Cerebellar cortex (tissue), 1 donor: Measurements from ENCODE around the gene PIBF1.
"Not testable (repeated sequence)": the region's sequence is repeated elsewhere in the genome, so short reads cannot be mapped to it uniquely, and the experiment has no call there.

ENCODE experiments used
- DNase-seq: peaks from one replicate; pipeline ENCODE4 v3.0.0-alpha.2; 2015; ENCODE audit warnings: low spot score

The PIBF1 gene

DNA sequence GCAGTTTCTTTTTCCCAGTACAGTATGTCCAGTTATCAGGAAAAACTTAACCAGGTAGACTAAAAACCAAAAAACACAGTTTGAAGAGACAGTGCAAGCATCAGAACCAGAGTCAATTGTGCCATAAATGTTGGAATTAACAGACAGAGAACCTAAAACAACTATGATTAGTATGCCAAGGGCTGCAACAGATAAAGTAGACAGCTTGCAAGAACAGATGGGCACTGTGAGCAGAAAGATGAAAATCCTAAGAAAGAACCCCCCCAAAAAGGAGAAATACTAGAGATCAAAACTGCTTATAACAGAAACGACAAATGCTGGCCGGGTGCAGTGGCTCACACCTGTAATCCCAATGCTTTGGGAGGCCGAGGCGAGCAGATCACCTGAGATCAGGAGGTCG is 229.8 kb downstream of the PIBF1 start:
- DNase-seq, result no peak

DNA sequence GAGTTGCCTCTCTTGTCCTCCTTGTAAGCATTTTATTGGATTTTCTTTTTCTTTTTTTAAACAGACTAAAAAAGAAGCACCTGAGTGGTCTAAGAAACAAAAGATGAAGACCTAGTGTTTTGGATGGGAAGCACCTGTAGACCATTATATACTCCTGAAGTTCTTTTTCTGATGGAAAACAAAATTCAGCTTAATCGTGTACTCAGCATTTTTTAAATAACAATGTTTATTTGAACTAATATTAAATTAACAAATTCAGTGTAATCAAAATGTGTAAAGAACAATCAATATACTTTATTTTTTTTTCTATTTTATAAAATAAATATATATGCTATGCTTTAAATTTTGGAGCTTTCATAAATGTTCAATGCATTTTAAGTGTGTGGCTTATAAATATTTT is 233.9 kb downstream of the PIBF1 start:
- no peak for DNase-seq

DNA sequence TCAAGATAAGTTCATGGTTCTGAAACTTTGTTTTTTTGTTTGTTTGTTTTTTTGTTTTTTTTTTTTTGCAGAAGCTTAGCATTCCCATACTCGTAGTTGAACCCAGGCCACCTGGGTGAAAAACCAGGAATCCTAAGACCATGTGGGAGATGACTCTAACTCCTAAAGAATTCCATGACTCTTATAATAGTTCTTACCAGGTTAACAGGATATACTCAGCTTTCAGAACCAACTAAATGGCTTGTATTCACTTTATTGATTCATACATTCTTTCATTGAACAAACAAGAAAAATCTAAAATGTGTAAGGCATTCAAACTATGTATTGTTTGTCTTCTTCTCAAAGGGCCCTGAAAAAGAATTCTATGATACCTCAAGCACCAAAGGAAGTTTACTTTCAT is 236.4 kb downstream of the PIBF1 start:
- DNase-seq, result no peak

DNA sequence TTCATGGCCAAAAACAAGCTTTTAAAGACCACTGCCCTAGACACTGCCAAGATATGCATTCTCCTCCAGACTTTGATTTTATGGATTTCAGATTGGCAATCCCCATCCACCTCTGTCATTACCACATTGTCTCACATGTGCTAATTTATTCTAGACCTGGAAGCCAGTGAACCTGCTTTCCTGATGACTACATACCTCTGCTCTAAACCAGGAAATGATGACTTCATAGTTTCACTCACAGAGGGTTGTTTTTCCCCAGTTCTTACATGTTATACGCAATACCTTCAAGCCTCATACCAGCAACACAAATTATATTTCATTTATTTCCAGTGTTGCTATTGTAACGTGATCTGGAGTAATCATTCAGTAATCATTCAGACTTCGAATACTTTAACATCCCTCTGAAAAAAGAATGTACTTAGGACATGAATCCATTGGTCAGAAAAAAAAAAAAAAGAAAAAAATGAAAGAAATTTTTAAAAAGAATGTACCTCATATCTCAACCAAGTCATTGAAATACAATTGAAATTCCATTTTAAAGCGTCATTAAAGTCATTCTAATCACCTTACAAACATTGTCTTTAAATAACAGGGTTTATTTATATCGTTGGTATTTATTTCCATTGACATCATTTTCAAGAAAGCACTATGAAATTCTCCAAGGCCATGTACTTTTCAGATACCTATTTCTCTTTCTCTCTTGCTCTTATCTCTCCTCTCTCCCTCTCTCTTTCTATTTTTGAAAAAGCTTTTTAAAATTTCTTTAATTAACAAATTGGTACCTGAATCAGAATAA is 243.5 kb downstream of the PIBF1 start:
- no peak for DNase-seq

DNA sequence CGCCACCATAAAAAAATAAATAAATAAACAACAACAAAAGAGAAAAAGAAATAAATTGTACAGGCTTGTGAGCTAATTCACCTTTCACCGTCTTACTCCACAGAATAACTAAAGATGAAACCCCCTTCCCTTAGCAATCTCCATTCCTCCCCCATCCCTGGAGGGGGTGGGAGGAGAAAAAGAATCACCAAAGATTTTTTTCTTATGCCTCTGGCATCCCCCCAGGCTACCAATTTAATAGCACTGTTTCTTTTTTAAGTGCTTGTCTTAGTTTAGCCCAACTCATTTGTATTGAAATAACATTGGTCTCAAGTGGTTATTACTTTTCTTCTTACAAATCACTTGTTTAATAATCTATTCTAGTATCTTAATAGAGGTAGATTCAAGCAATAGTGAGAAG is 253.0 kb downstream of the PIBF1 start:
- DNase-seq, result no peak

DNA sequence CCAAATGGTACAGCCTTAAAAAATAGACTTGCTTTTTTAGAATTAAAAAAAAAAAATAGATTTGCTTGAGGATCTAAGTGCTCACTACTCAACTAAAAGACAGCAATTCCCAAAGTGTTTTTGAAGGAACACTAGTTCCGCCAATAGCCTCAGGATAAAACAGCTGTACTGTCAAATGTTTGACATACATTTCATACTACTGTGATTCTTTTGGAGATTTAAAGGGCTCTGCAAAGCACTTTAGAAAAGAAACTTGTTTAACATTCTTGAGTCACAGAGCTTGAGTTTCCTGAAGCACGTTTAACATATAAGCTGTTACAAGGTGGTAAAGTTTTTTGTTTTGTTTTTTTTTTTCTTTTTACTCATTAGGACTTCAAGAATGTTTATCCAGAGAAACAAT is 253.7 kb downstream of the PIBF1 start:
- no peak for DNase-seq

DNA sequence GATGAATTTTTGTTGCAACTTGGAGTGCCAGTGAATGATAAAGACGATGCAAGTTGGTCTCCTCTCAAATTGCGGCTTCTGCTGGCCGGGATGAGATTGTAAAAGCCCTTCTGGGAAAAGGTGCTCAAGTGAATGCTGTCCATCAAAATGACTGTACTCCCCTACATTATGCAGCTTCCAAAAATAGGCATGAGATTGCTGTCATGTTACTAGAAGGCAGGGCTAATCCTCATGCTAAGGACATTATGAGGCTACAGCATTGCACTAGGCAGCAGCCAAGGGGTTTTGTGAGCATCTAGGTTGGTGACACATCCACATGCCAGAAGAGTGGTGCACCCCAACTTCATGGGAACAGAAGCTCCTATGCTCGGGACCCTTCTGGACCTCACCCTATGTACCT is 254.6 kb downstream of the PIBF1 start:
- DNase-seq, result no peak

DNA sequence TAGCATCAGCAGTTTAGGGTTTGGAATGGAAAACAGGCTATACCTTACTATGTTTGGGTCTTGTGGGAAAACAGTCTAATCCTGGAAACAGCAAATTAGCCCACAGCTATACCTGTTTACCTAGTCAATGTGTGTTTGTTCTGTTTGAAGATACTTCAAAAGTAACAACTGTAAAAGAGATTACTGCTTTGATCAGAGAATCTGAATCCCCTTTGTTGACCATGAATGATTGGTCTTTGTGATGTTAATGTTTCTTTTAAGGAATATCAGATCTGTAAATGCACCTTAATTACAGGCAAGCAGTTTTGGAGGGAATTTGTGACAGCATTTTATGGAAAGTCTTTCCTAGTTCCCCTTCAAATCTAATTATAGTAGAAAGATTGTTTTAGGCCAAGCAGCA is 256.1 kb downstream of the PIBF1 start:
- no peak for DNase-seq

DNA sequence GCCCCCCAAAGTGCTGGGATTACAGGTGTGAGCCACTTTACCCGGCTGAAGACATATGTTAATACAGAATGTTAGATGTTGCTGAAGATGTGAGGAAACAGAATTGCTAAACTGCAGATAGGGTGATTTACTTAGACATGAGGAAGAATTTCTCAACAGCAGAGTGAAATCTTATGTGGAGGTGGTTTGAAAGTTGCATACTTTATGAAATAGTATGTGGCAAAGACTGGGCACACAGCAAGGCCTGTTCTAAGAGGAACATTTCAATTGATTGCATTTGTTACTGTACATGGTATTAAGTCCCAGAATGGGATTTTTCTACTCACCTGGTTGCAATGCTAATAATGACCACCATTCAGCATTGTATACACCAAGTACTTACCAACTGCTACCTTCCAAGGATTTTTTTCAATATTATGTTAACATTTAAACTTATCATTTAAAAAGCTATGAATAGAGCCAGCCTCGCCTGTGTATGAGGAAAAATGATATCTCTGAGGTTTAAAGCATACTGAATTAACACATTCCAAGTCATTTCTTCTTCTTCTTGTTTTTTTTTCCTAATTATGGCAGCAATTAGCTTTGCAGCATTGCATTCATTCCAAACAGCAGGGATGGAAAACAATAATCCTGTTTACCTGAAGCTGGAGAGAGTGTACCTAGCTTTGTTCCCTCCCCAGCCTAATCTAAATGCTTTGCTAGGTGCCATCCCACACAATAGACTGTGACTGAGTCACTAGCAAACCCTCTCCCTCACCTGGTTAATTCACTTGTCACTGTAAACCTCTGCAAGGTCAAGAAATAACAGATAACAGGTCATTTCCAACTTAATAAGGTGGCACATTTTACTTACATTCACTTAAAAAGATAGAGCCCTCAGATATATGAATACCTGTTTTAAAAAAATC is 257.5 kb downstream of the PIBF1 start:
- no peak for DNase-seq

DNA sequence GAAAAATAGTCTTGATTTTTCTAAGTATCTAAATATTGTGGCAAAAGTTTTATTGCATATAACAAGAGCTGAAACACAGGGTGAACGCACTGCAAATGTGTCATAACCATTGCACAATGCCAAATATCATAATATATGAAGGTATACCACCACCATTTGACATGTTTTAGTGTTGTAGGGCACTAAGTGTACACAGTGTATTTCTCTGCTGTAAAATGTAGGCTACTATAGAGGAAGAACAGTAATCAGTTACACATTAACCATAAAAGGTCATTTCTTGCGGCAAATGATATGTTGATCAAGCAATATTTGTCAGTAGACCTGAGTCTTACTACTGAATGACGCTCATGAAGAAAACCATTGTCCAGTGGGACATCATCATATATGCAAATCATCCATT is 258.6 kb downstream of the PIBF1 start:
- no peak for DNase-seq

DNA sequence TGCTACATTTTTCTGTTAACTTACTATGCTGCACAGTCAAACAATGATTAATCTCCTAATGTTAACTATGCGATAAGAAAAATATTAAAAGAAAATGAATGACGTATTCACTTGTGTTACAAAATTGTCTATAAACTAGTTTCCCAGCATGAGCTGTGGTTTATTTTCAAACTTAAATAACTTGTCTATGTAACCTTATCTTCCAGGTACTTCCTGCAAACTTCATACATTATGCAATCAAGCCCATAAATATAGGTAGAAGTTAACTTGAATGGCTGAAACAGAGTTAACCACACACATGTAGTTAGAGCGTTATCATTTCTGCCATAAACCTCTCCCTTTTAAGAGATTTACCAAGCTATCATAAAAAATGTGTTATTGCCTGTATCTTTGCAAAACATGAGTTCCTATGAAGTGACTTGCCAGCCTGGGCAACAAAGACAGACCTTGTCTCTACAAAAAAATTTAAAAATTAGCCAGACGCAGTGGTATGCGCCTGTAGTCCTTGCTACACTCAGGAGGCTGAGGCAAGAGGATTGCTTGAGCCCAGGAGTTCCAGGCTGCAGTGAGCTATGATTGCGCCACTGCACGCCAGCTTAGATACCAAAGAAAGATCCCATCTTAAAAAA is 259.1 kb downstream of the PIBF1 start:
- no peak for DNase-seq

DNA sequence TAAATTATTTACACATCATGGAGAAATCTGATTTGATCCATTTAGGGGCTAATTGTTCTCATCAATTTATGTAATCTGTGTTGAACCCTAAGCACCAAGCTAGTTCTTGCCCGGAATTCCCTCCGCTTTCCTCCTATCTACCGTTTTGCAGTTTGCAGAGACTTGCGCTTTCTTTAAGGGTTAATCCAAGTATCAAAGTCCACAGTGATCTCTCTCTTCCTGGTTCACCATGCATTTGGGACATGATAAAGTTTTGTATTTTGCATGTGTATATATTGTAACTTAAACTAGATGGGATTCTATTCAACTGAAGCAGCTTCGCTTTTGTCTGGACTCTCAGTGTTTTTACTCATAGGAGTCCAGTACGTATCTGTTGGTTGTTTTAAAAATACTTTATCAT is 263.1 kb downstream of the PIBF1 start:
- no peak for DNase-seq

DNA sequence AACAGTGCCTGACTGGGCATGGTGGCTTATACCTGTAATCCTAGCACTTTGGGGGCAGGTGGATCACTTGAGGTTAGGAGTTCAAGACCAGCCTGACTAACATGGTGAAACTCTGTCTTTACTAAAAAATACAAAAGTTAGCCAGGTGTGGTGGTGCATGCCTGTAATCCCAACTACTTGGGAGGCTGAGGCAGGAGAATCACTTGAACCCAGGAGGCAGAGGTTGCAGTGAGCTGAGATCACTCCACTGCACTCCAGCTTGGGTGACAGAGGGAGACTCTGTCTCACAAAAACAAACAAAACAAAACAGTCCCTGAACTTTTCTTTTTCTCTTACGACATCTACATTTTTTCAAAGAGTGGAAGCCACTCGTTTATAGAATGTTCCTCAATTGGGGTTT is 266.7 kb downstream of the PIBF1 start:
- DNase-seq, result not testable (repeated sequence)

DNA sequence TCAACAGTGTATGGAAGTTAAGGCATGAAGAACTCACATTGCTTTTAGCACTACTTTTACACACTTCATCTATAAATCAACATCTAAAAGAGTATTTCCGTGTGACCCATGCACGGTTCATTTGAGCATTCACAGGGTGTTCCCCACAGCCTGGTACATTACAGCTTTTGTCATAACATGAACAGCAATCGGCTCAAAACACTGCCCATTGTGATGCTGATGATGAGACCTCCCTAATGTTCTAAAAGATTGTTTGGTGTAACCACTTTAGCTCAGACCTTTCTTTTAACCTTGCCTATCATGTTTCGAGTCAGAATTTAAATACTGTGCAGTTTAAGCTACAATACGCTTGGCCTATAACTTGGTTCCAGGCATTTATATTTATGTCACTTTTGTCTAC is 272.8 kb downstream of the PIBF1 start:
- no peak for DNase-seq

DNA sequence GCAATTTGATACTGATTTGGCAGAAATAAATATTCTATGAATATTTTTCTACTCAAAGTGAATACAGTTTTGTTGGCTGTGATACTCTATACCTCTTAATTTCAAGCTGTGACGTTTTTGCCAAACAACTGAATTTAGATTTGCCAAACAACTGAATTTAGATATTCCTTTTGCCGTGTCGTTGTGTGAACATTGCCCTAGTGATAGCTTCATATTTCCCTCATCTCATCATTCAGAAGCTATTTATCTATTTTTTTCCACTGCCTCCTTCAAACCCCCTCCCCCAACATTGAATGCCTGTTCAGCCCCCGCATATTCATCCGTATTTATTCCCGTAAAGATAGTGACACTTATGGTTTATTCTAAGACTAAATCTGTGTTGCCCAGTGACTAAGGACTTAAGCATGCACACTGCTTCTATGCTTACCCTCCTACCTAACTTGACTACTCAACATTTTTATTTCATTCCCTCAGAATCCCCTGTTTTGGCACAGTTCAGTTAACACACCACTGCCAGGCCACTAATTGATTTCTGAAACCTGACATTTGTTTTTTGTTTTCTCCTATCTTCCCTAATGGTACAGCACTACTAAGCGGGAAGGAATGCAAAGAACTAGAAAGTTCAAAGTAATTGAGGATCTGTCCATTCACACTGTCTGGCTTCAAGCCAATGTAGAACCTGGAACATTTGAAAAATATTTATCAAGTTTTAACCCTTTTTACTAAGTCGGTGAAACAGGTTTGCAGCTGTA is 274.1 kb downstream of the PIBF1 start:
- DNase-seq, result no peak

DNA sequence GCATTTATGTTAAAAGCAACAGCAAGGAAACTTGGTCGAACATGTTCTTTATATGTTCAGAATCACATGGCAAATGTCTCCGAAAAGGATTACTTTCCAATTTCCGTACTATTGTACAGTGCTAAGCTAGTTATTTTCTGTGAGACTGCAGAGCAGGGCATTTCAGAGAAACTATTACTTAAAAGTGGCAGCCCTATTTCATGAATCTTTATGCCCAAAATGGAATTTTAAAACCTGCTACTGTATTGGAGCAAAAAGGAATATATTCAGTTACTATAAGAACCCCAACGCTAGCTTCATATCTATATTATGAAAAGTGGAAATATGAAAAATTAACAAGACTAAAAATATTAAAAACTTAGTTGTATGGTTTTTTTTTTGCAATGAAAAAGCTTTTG is 274.6 kb downstream of the PIBF1 start:
- no peak for DNase-seq

DNA sequence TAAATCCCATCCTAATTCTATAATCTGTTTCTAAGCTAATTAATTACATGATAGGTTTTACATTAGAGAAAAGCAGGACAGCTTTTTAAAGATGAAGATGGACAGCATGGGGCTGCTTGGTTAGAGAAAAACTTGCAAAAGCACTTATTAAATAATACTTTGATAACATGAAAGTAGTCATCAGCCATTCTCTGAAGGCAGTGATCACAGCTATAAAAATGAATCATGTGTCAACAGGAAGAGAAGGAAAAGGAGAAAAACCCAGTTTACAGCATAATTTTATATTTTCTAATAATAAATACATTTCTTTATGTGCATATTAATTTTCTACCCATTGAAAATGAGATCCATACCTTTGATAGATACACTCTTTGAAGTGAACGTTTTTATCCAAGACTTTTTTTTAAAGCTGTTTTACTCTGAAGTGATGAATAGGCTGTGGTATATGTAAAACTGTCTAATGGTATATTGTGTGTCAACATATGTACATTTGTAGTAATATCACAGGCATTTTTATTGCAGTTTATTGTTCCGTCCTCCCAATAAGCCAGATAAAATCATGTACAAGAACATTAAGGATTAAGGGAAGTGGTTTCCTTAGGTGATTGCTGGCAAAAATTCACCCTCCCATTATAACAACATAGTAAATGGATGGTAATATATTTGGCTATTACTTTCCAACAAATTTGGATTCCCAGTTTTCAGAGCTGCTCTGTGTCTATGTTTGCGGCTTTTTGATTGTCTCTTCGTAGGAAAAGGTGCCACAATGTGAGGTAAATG is 275.5 kb downstream of the PIBF1 start:
- no peak for DNase-seq

DNA sequence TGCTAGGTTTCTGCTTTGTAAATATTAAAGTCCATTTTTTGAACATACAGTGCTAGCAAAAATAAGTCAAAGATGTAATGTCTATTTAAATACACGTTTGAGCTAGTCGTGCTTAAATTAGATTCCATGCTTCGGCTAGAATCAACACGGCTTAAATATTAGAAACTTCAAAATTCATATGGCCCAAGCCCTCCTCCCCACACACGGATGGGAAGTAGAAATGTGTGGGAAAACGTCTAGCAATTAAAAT is 276.1 kb downstream of the PIBF1 start:
- no peak for DNase-seq

DNA sequence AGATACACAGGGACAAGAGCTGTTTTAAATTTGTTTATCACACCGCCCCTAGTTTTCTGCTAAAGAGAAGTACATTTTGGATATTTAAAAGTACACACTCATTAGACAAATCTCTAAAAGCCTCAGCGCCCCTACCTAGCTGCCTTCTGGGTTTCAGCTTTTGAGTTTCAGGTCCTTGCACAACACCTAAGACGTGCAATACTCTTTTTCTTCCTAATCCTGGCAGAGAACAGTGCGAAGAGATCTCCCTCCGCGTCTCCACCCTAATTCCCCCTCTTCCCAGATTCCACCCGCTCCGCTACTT is 276.5 kb downstream of the PIBF1 start:
- DNase-seq, result no peak

DNA sequence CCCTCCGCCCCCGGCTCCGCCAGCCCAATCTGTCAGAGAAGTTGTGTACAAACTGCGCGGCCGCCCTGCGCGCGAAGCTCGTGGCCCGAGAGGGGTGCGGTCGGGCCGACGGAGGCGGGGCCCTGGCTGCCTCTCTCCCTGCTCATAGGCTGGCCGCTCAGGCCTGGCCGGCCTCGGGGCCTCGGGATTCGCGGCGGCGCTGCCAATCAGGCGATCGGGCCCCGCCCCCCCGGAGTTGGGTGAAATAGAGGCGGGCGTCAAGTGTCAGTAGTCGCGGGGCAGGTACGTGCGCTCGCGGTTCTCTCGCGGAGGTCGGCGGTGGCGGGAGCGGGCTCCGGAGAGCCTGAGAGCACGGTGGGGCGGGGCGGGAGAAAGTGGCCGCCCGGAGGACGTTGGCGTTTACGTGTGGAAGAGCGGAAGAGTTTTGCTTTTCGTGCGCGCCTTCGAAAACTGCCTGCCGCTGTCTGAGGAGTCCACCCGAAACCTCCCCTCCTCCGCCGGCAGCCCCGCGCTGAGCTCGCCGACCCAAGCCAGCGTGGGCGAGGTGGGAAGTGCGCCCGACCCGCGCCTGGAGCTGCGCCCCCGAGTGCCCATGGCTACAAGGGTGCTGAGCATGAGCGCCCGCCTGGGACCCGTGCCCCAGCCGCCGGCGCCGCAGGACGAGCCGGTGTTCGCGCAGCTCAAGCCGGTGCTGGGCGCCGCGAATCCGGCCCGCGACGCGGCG is 277.0 kb downstream of the PIBF1 start, which contains the start of gene KLF5:
Gene KLF5 (plus strand): TSS at position 270 of the 724 bp plus-strand sequence. CDS start 323 bp downstream, at position 593.
- DNase-seq, result peak; percentile 63
